ENCODE measurements around the gene NAALADL2.

Gene NAALADL2

DNA sequence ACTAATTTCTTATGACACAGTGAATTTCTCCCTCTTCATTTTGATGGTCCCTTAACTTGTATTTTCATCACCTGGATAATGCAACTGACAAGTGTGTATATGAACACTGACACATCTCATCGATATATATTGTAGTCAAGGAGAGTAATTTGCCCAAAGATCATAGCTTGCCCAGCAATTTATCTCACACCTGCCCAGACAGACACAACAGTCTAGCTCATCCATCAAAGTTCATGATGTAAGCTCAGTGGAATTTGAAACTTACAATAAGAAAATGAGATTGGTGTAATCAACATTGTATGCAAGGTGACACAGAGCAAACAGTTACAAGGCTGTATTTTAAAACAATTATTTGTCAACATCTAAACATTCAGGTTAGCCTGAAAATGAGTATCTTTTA, 805.8 kb downstream of the NAALADL2 start:
- TF ChIP-seq, protein P1, sequence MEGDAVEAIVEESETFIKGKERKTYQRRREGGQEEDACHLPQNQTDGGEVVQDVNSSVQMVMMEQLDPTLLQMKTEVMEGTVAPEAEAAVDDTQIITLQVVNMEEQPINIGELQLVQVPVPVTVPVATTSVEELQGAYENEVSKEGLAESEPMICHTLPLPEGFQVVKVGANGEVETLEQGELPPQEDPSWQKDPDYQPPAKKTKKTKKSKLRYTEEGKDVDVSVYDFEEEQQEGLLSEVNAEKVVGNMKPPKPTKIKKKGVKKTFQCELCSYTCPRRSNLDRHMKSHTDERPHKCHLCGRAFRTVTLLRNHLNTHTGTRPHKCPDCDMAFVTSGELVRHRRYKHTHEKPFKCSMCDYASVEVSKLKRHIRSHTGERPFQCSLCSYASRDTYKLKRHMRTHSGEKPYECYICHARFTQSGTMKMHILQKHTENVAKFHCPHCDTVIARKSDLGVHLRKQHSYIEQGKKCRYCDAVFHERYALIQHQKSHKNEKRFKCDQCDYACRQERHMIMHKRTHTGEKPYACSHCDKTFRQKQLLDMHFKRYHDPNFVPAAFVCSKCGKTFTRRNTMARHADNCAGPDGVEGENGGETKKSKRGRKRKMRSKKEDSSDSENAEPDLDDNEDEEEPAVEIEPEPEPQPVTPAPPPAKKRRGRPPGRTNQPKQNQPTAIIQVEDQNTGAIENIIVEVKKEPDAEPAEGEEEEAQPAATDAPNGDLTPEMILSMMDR (conservative IDR thresholded peaks at IDR 0.05; ENCODE audit: low read depth, low read length), result no peak
- Histone ChIP-seq H3K79me2 (ENCODE audit: insufficient read depth, low read depth) (no peaks in the 10 kb centered on the region), H3K9ac (no peak overlapping the region), H3K4me1 (ENCODE audit: low read depth, poor library complexity, severe bottlenecking) (no peaks in the 10 kb centered on the region), H3K4me2 (no peak overlapping the region), H3K36me3 (ENCODE audit: insufficient read depth) (no peaks in the 10 kb centered on the region), H4K20me1 (ENCODE audit: insufficient read depth) (no peaks in the 10 kb centered on the region), H3K27ac (no peak overlapping the region), H3K4me3 (IDR thresholded peaks at IDR 0.05; ENCODE audit: insufficient read depth, low read depth, low read length) (no peak overlapping the region), H3K27me3 (ENCODE audit: insufficient read depth, low read depth) (no peaks in the 10 kb centered on the region), H2AFZ (ENCODE audit: low read depth) (no peak overlapping the region)

DNA sequence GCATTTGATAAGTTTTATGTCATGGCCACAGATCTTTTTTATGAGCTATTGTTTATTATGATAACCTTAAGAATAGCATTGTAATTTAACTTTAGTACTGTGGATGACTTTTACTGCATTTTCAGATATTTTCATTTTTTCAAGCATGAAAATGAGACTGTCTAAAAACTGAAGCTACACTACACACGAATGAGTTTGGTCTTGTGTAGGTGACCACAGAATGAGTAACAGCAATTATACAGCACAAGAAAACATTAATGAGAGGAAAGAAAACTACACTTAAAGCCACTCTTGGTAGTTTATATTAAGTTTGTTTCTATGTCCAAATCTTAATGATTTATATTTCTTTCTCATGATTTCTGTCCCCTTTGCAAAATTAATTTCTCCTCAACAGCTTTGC, 809.2 kb downstream of the NAALADL2 start:
- TF ChIP-seq, protein P1 (conservative IDR thresholded peaks at IDR 0.05; ENCODE audit: low read depth, low read length), result no peak
- no peaks in the 10 kb centered on the region for H3K79me2 ChIP-seq (ENCODE audit: insufficient read depth, low read depth)
- H4K20me1 ChIP-seq (ENCODE audit: insufficient read depth), result no peaks in the 10 kb centered on the region

GRCh38 chr3:175670557-175670956, 811.4 kb downstream of the NAALADL2 start:
- H3K4me3 ChIP-seq (IDR thresholded peaks at IDR 0.05; ENCODE audit: insufficient read depth, low read depth, low read length), result no peak overlapping the region
- H3K4me2 ChIP-seq, result no peak overlapping the region
- no peak overlapping the region for H3K9ac ChIP-seq
- TF ChIP-seq, protein P1 (conservative IDR thresholded peaks at IDR 0.05; ENCODE audit: low read depth, low read length), result no peak
- H3K36me3 ChIP-seq (ENCODE audit: insufficient read depth), result no peaks in the 10 kb centered on the region
- no peaks in the 10 kb centered on the region for H3K79me2 ChIP-seq (ENCODE audit: insufficient read depth, low read depth)
- no peaks in the 10 kb centered on the region for H3K4me1 ChIP-seq (ENCODE audit: low read depth, poor library complexity, severe bottlenecking)
- no peak overlapping the region for H2AFZ ChIP-seq (ENCODE audit: low read depth)
- H4K20me1 ChIP-seq (ENCODE audit: insufficient read depth), result no peaks in the 10 kb centered on the region
- no peaks in the 10 kb centered on the region for H3K27me3 ChIP-seq (ENCODE audit: insufficient read depth, low read depth)
- no peak overlapping the region for H3K27ac ChIP-seq

More for the DNA sequence above, 809.2 kb downstream of the NAALADL2 start:
- Histone ChIP-seq H3K36me3 (ENCODE audit: insufficient read depth) (no peaks in the 10 kb centered on the region), H3K27ac (no peak overlapping the region), H3K27me3 (ENCODE audit: insufficient read depth, low read depth) (no peaks in the 10 kb centered on the region), H3K4me3 (IDR thresholded peaks at IDR 0.05; ENCODE audit: insufficient read depth, low read depth, low read length) (no peak overlapping the region), H3K4me2 (no peak overlapping the region), H2AFZ (ENCODE audit: low read depth) (no peak overlapping the region), H3K4me1 (ENCODE audit: low read depth, poor library complexity, severe bottlenecking) (no peaks in the 10 kb centered on the region), H3K9ac (no peak overlapping the region)

DNA sequence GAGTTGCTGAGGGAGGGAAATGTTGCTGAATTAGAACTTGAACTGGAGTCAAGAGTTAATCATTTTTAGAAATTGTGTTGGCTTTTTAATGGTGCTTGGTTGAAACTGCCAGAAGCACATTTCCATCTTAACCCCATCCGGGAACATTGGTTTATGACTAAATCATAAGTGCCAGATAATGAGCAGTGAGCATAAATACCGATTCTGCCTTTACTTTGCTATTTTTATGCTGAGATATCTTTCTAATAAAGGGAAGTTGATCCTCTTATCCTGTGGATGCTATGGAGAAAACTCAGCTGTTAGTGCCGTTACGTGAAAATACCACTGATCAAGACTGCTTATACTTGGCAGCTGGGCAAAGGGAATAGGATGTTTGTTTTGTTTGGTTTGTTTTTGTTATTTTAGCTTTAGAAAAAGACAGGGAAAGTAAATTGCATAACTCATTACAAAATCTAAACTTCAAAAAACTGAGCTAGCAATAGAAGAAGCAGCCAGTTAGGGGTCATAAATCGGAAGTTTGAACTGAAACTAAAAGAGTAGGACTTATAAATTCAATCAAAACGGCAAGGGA, 813.1 kb downstream of the NAALADL2 start:
- TF ChIP-seq, protein P1 (conservative IDR thresholded peaks at IDR 0.05; ENCODE audit: low read depth, low read length), result no peak
- Histone ChIP-seq H3K4me1 (ENCODE audit: low read depth, poor library complexity, severe bottlenecking) (no peaks in the 10 kb centered on the region), H2AFZ (ENCODE audit: low read depth) (no peak overlapping the region), H3K27ac (no peak overlapping the region), H3K27me3 (ENCODE audit: insufficient read depth, low read depth) (no peaks in the 10 kb centered on the region), H3K4me3 (IDR thresholded peaks at IDR 0.05; ENCODE audit: insufficient read depth, low read depth, low read length) (no peak overlapping the region), H3K9ac (no peak overlapping the region), H3K79me2 (ENCODE audit: insufficient read depth, low read depth) (no peaks in the 10 kb centered on the region), H3K36me3 (ENCODE audit: insufficient read depth) (no peaks in the 10 kb centered on the region), H4K20me1 (ENCODE audit: insufficient read depth) (no peaks in the 10 kb centered on the region), H3K4me2 (no peak overlapping the region)
